ENCODE measurements around the gene RETNLB.

Gene RETNLB

GRCh38 chr3:108775649-108776048 is 18.4 kb upstream of the RETNLB start:
- no peak overlapping the region for H3K4me3 ChIP-seq (ENCODE audit: low read depth, low read length)
- no peak for TF ChIP-seq CTCF (IDR thresholded peaks at IDR 0.05; ENCODE audit: borderline replicate concordance, insufficient read depth, low read depth, low read length)

- no peak for TF ChIP-seq CTCF (IDR thresholded peaks at IDR 0.05; ENCODE audit: borderline replicate concordance, insufficient read depth, low read depth, low read length)
- no peak overlapping the region for H3K4me3 ChIP-seq (ENCODE audit: low read depth, low read length)
Observed at GRCh38 chr3:108767253-108767652, 10.0 kb upstream of the RETNLB start.

GRCh38 chr3:108755686-108756085 is 1.5 kb downstream of the RETNLB start:
- H3K4me3 ChIP-seq (ENCODE audit: low read depth, low read length) = no peak overlapping the region
- no peak for TF ChIP-seq CTCF (IDR thresholded peaks at IDR 0.05; ENCODE audit: borderline replicate concordance, insufficient read depth, low read depth, low read length)

- no peak overlapping the region for H3K4me3 ChIP-seq (ENCODE audit: low read depth, low read length)
- no peak for TF ChIP-seq CTCF (IDR thresholded peaks at IDR 0.05; ENCODE audit: borderline replicate concordance, insufficient read depth, low read depth, low read length)
Observed at GRCh38 chr3:108744762-108745161, 12.4 kb downstream of the RETNLB start.

GRCh38 chr3:108742929-108743328 is 14.3 kb downstream of the RETNLB start:
- no peak for TF ChIP-seq CTCF (IDR thresholded peaks at IDR 0.05; ENCODE audit: borderline replicate concordance, insufficient read depth, low read depth, low read length)
- no peak overlapping the region for H3K4me3 ChIP-seq (ENCODE audit: low read depth, low read length)

- TF ChIP-seq CTCF (IDR thresholded peaks at IDR 0.05; ENCODE audit: borderline replicate concordance, insufficient read depth, low read depth, low read length) = no peak
- no peak overlapping the region for H3K4me3 ChIP-seq (ENCODE audit: low read depth, low read length)
Observed at GRCh38 chr3:108736821-108737220, 20.4 kb downstream of the RETNLB start.

- H3K4me3 ChIP-seq (ENCODE audit: low read depth, low read length) = no peak overlapping the region
- no peak for TF ChIP-seq CTCF (IDR thresholded peaks at IDR 0.05; ENCODE audit: borderline replicate concordance, insufficient read depth, low read depth, low read length)
Observed at GRCh38 chr3:108728934-108729333, 28.3 kb downstream of the RETNLB start.
